Esophagus muscularis mucosa (tissue), 4 donors: Measurements from ENCODE around the gene ELP4. TPM values are rescaled to one million over a fixed set of nuclear protein-coding genes. Genes with fewer than 3 reads are reported as not detected.
"Not testable (repeated sequence)": the region's sequence is repeated elsewhere in the genome, so short reads cannot be mapped to it uniquely, and the experiment has no call there.

ENCODE experiments used
- DNase-seq: peaks from one replicate; pipeline ENCODE4 v3.0.0-alpha.2; 2017; ENCODE audit errors: extremely low spot score
- H3K27ac ChIP-seq, 4 donors: fragments of 200-600 bp; sonication (generic); replicated peaks in 1 of 4; 1 replicate in 3 of 4; 2 replicates in 1 of 4; pipeline ENCODE4 v1.5.1; 2016 to 2019; ENCODE audit warnings: mild to moderate bottlenecking in 1 of 4
- H3K27me3 ChIP-seq, 4 donors: fragments of 200-600 bp; sonication (generic); one replicate each; pipeline versions ENCODE4 v1.5.1 to v1.6.0; 2016 to 2019
- H3K36me3 ChIP-seq, 4 donors: fragments of 200-600 bp; sonication (generic); one replicate each; pipeline ENCODE4 v1.5.1; 2016 to 2019
- H3K4me1 ChIP-seq, 4 donors: fragments of 200-600 bp; sonication (generic); one replicate each; pipeline ENCODE4 v1.5.1; 2016 to 2019
- H3K4me3 ChIP-seq, 4 donors: fragments of 200-600 bp; sonication (generic); 1 replicate in 2 of 4; 2 replicates in 2 of 4; pipeline ENCODE4 v1.5.1; 2016 to 2019; ENCODE audit warnings: mild to moderate bottlenecking in 4 of 4, moderate library complexity in 1 of 4
- H3K9me3 ChIP-seq, 4 donors: fragments of 200-600 bp; sonication (generic); 1 replicate in 3 of 4; 2 replicates in 1 of 4; pipeline ENCODE4 v1.5.1; 2016 to 2019
- CTCF ChIP-seq, 3 experiments: fragments of 200-600 bp in 2 of 3; fragments of 450-650 bp in 1 of 3; sonication (generic) in 2 of 3; IDR thresholded peaks; one replicate each; pipeline ENCODE4 v1.5.1; 2017 to 2019; ENCODE audit warnings: antibody characterized with exemption in 3 of 3, mild to moderate bottlenecking in 2 of 3, moderate library complexity in 1 of 3
- EP300 ChIP-seq: sonication (generic); formaldehyde crosslinking; IDR thresholded peaks from one replicate; pipeline ENCODE4 v1.6.1; 2017; ENCODE audit warnings: antibody characterized with exemption
- POLR2A ChIP-seq: fragments of 450-650 bp; IDR thresholded peaks from one replicate; pipeline ENCODE4 v1.6.1; 2017; ENCODE audit warnings: antibody characterized with exemption, moderate library complexity, mild to moderate bottlenecking, low read depth
- POLR2AphosphoS5 ChIP-seq, 2 donors: sonication (generic); formaldehyde crosslinking; IDR thresholded peaks; one replicate each; pipeline ENCODE4 v1.6.1; 2017; ENCODE audit warnings: antibody characterized with exemption in 2 of 2
- WGBS: methylation state at CpG from one replicate; pipeline ENCODE4 v1.1.5; 2018; 5-methylcytosine and 5-hydroxymethylcytosine counted together
- intact Hi-C: fragments of 100-400 bp; cut with DNase I; formaldehyde crosslinking; loops from one replicate; pipeline ENCODE4 v1.15.1; 2023
- total RNA-seq, 4 donors: library from RNA; depleted of rRNA; stranded (reverse); fragments of >200 nt; gene quantifications; one replicate each; pipeline versions ENCODE4 v1.1.0 to v1.2.1, GENCODE V29; 2016

Gene ELP4
- total RNA-seq, 4 donors from 2014 or later, result 18.1 to 25.5 (median 19.2) TPM

- H3K36me3 ChIP-seq, result peaks cover 4 to 8% (median 5%) of the 10 kb centered on the region in 4 donors
- H3K4me3 ChIP-seq, result no peak overlapping the region
- no peaks in the 10 kb centered on the region for H3K9me3 ChIP-seq
- 91% methylated on average over 3 of the region's 3 CpGs for WGBS
- no peaks in the 10 kb centered on the region for H3K27me3 ChIP-seq
- intact Hi-C loops, result no loop called here
- no peak for DNase-seq
- H3K27ac ChIP-seq, result no peak overlapping the region
- H3K4me1 ChIP-seq, result no peaks in the 10 kb centered on the region
- no peak for TF ChIP-seq EP300
- TF ChIP-seq CTCF (IDR thresholded peaks at IDR 0.05), result no peak
- no peak for TF ChIP-seq POLR2AphosphoS5 (IDR thresholded peaks at IDR 0.05)
- TF ChIP-seq POLR2A, result no peak
Observed at GRCh38 chr11:31720671-31721365, 211.3 kb downstream of the ELP4 start.

GRCh38 chr11:31722754-31723153 lies 213.2 kb downstream of the ELP4 start:
- Histone ChIP-seq H3K4me1 (no peaks in the 10 kb centered on the region), H3K9me3 (no peaks in the 10 kb centered on the region), H3K27me3 (no peaks in the 10 kb centered on the region), H3K4me3 (no peak overlapping the region), H3K27ac (no peak overlapping the region), H3K36me3 (peaks cover 4 to 8% (median 5%) of the 10 kb centered on the region in 4 donors)
- 86% methylated on average over 1 of the region's 3 CpGs for WGBS
- intact Hi-C loops, result no loop called here
- DNase-seq, result no peak
- TF ChIP-seq POLR2AphosphoS5 (IDR thresholded peaks at IDR 0.05), result no peak
- TF ChIP-seq CTCF (IDR thresholded peaks at IDR 0.05), result no peak
- no peak for TF ChIP-seq POLR2A

- Histone ChIP-seq H3K27ac (no peak overlapping the region), H3K4me3 (no peak overlapping the region), H3K9me3 (no peaks in the 10 kb centered on the region), H3K27me3 (no peaks in the 10 kb centered on the region), H3K4me1 (no peaks in the 10 kb centered on the region), H3K36me3 (peaks cover 4 to 8% (median 5%) of the 10 kb centered on the region in 4 donors)
- no peak for DNase-seq
- TF ChIP-seq POLR2A, result no peak
- no peak for TF ChIP-seq POLR2AphosphoS5 (IDR thresholded peaks at IDR 0.05)
- intact Hi-C loops, result no loop called here
Observed at GRCh38 chr11:31725176-31725575, 215.6 kb downstream of the ELP4 start.

GRCh38 chr11:31728432-31728831 lies 218.9 kb downstream of the ELP4 start:
- 42% methylated on average over 1 of the region's 1 CpG for WGBS
- H3K4me1 ChIP-seq, result no peaks in the 10 kb centered on the region
- H3K27me3 ChIP-seq, result no peaks in the 10 kb centered on the region
- intact Hi-C loops, result no loop called here
- peaks cover 0 to 5% (median 4%) of the 10 kb centered on the region in 4 donors for H3K36me3 ChIP-seq
- no peak overlapping the region for H3K27ac ChIP-seq
- no peak for DNase-seq
- H3K4me3 ChIP-seq, result no peak overlapping the region
- no peak for TF ChIP-seq POLR2A
- no peak for TF ChIP-seq CTCF (IDR thresholded peaks at IDR 0.05)
- no peak for TF ChIP-seq EP300
- no peak for TF ChIP-seq POLR2AphosphoS5 (IDR thresholded peaks at IDR 0.05)
- H3K9me3 ChIP-seq, result no peaks in the 10 kb centered on the region

GRCh38 chr11:31740131-31740530 lies 230.6 kb downstream of the ELP4 start:
- no peaks in the 10 kb centered on the region for H3K4me1 ChIP-seq
- H3K4me3 ChIP-seq, result no peak overlapping the region
- no peak for DNase-seq
- intact Hi-C loops, result no loop called here
- H3K9me3 ChIP-seq, result peaks cover 0 to 10% (median 4%) of the 10 kb centered on the region in 4 donors
- TF ChIP-seq CTCF (IDR thresholded peaks at IDR 0.05) (no peak), POLR2AphosphoS5 (IDR thresholded peaks at IDR 0.05) (no peak), EP300 (no peak), POLR2A (no peak)
- no peak overlapping the region for H3K27ac ChIP-seq
- no peaks in the 10 kb centered on the region for H3K27me3 ChIP-seq
- no peaks in the 10 kb centered on the region for H3K36me3 ChIP-seq
- 64% methylated on average over 1 of the region's 1 CpG for WGBS

GRCh38 chr11:31740731-31741368 lies 231.3 kb downstream of the ELP4 start:
- H3K4me1 ChIP-seq, H3K27me3 ChIP-seq, H3K9me3 ChIP-seq, H3K27ac ChIP-seq, DNase-seq, H3K4me3 ChIP-seq, H3K36me3 ChIP-seq, intact Hi-C loops: not testable (repeated sequence)
- 96% methylated on average over 26 of the region's 26 CpGs for WGBS
